ENCODE measurements around the gene MPP7.

GRCh38 chr10:28279878-28280277, 23.0 kb downstream of the MPP7 start:
- TF ChIP-seq, protein P1, sequence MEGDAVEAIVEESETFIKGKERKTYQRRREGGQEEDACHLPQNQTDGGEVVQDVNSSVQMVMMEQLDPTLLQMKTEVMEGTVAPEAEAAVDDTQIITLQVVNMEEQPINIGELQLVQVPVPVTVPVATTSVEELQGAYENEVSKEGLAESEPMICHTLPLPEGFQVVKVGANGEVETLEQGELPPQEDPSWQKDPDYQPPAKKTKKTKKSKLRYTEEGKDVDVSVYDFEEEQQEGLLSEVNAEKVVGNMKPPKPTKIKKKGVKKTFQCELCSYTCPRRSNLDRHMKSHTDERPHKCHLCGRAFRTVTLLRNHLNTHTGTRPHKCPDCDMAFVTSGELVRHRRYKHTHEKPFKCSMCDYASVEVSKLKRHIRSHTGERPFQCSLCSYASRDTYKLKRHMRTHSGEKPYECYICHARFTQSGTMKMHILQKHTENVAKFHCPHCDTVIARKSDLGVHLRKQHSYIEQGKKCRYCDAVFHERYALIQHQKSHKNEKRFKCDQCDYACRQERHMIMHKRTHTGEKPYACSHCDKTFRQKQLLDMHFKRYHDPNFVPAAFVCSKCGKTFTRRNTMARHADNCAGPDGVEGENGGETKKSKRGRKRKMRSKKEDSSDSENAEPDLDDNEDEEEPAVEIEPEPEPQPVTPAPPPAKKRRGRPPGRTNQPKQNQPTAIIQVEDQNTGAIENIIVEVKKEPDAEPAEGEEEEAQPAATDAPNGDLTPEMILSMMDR (IDR thresholded peaks at IDR 0.05; ENCODE audit: insufficient read depth, low read length, poor library complexity, severe bottlenecking): no peak
- no peak for TF ChIP-seq EZH2phosphoT487 (conservative IDR thresholded peaks at IDR 0.05; ENCODE audit: low read length)

Data from SU-DHL-6 (cell line).